ENCODE measurements around the gene MECR.

GRCh38 chr1:29251164-29252124 lies 20.7 kb upstream of the MECR start:
- TF ChIP-seq, protein P1, sequence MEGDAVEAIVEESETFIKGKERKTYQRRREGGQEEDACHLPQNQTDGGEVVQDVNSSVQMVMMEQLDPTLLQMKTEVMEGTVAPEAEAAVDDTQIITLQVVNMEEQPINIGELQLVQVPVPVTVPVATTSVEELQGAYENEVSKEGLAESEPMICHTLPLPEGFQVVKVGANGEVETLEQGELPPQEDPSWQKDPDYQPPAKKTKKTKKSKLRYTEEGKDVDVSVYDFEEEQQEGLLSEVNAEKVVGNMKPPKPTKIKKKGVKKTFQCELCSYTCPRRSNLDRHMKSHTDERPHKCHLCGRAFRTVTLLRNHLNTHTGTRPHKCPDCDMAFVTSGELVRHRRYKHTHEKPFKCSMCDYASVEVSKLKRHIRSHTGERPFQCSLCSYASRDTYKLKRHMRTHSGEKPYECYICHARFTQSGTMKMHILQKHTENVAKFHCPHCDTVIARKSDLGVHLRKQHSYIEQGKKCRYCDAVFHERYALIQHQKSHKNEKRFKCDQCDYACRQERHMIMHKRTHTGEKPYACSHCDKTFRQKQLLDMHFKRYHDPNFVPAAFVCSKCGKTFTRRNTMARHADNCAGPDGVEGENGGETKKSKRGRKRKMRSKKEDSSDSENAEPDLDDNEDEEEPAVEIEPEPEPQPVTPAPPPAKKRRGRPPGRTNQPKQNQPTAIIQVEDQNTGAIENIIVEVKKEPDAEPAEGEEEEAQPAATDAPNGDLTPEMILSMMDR (IDR thresholded peaks at IDR 0.05; ENCODE audit: low read depth, low read length, poor library complexity, severe bottlenecking), result no peak
- no peak for TF ChIP-seq EZH2phosphoT487 (IDR thresholded peaks at IDR 0.05; ENCODE audit: borderline replicate concordance, low read length)
